ENCODE results near the gene RASGEF1B. TPM values are rescaled to one million over a fixed set of nuclear protein-coding genes. Genes with fewer than 3 reads are reported as not detected.

The RASGEF1B gene
- total and polyA plus RNA-seq, 9 of the 15 experiments (the other 6 are each of a cell fraction or from before 2014, with no cell fraction given) = 0.04 to 0.57 (median 0.22) TPM

DNA sequence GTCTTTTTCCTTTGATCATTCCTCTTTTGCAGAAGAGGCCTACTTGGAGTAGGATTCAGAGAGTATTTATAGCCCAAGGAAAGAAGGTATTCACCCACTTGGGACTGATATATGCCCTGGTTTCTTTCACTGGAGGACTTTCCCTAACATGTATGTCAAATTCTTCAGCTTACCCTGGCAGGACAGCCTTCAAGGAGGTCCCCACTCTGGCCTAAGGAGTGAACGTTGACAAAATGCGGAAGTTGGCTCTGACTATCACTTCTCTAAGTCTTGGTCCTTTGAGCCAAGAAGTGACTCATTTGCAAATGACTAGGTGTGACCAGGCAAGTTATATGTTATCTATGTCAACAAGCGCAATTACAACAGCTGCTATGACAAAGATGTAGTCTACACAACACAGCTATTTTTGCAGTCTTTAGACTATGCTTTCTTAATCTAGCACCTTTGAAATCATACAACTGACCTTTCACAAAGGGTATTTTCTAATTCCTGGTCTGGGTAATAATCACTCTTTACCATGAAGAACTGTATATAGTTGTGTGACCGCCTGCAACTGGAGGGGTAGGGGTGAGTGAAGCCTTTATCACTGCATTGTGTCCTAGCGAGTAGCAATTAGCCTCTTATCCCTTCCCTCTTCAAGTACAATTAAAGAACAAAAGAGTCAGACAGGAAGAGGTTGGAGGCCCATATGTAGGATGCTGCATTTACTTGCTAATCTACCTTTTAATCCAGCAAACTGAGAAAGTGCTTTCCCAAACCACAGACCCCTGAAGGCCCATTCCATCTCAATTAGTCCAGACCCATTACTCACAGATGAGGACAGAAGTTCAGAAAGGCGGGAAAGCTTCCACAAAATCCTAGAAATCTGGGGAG, 50.1 kb downstream of the RASGEF1B start (continued):
- TF ChIP-seq NFE2L1 (tag; IDR thresholded peaks at IDR 0.05; ENCODE audit: borderline replicate concordance, low read depth) = peak; percentile 31; the same call in 1 of the 2 replicates
- peak; percentile 61 for TF ChIP-seq SUPT5H (IDR thresholded peaks at IDR 0.05)
- TF ChIP-seq, protein P1, sequence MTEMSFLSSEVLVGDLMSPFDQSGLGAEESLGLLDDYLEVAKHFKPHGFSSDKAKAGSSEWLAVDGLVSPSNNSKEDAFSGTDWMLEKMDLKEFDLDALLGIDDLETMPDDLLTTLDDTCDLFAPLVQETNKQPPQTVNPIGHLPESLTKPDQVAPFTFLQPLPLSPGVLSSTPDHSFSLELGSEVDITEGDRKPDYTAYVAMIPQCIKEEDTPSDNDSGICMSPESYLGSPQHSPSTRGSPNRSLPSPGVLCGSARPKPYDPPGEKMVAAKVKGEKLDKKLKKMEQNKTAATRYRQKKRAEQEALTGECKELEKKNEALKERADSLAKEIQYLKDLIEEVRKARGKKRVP (CRISPR knock-in tag; IDR thresholded peaks at IDR 0.05) = no peak
- TF ChIP-seq, protein P2, sequence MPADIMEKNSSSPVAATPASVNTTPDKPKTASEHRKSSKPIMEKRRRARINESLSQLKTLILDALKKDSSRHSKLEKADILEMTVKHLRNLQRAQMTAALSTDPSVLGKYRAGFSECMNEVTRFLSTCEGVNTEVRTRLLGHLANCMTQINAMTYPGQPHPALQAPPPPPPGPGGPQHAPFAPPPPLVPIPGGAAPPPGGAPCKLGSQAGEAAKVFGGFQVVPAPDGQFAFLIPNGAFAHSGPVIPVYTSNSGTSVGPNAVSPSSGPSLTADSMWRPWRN (IDR thresholded peaks at IDR 0.05; ENCODE audit: low read depth) = no peak; the same call in 1 of the 2 replicates
- TF ChIP-seq KLF1 (tag; IDR thresholded peaks at IDR 0.05) = no peak
- TF ChIP-seq CC2D1A (IDR thresholded peaks at IDR 0.05) = peak; percentile 33; the same call in 1 of the 2 replicates
- no peak for TF ChIP-seq HMG20B (CRISPR knock-in tag; IDR thresholded peaks at IDR 0.05)
- no peak for TF ChIP-seq SMAD3 (CRISPR knock-in tag; conservative IDR thresholded peaks at IDR 0.05)
- no peak for TF ChIP-seq DIDO1 (tag; IDR thresholded peaks at IDR 0.05; ENCODE audit: low read depth)
- no peak for TF ChIP-seq MECOM (CRISPR knock-in tag; IDR thresholded peaks at IDR 0.05)
- no peak for TF ChIP-seq ZNF57 (CRISPR knock-in tag; IDR thresholded peaks at IDR 0.05)
- TF ChIP-seq, protein P3, sequence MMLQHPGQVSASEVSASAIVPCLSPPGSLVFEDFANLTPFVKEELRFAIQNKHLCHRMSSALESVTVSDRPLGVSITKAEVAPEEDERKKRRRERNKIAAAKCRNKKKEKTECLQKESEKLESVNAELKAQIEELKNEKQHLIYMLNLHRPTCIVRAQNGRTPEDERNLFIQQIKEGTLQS (IDR thresholded peaks at IDR 0.05) = peak; percentile 97
- TF ChIP-seq, protein P3 (CRISPR knock-in tag; conservative IDR thresholded peaks at IDR 0.05) = peak; percentile 98
- TF ChIP-seq MEF2A (IDR thresholded peaks at IDR 0.05; ENCODE audit: control insufficient read depth, low read depth, low read length) = peak; percentile 57; the same call in 1 of the 2 replicates
- TF ChIP-seq, protein P4, sequence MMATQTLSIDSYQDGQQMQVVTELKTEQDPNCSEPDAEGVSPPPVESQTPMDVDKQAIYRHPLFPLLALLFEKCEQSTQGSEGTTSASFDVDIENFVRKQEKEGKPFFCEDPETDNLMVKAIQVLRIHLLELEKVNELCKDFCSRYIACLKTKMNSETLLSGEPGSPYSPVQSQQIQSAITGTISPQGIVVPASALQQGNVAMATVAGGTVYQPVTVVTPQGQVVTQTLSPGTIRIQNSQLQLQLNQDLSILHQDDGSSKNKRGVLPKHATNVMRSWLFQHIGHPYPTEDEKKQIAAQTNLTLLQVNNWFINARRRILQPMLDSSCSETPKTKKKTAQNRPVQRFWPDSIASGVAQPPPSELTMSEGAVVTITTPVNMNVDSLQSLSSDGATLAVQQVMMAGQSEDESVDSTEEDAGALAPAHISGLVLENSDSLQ (IDR thresholded peaks at IDR 0.05) = peak; percentile 54
- TF ChIP-seq MAFG (tag; conservative IDR thresholded peaks at IDR 0.05) = peak; percentile 94
- TF ChIP-seq SRF (CRISPR knock-in tag; IDR thresholded peaks at IDR 0.05) = no peak
- TF ChIP-seq, protein P5, sequence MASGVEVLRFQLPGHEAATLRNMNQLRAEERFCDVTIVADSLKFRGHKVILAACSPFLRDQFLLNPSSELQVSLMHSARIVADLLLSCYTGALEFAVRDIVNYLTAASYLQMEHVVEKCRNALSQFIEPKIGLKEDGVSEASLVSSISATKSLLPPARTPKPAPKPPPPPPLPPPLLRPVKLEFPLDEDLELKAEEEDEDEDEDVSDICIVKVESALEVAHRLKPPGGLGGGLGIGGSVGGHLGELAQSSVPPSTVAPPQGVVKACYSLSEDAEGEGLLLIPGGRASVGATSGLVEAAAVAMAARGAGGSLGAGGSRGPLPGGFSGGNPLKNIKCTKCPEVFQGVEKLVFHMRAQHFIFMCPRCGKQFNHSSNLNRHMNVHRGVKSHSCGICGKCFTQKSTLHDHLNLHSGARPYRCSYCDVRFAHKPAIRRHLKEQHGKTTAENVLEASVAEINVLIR (CRISPR knock-in tag; IDR thresholded peaks at IDR 0.05) = no peak
- no peak for TF ChIP-seq SAP30 (IDR thresholded peaks at IDR 0.05; ENCODE audit: borderline replicate concordance, insufficient read depth, low read depth, low read length, poor library complexity, severe bottlenecking)
- peak; percentile 81 for TF ChIP-seq FOS (IDR thresholded peaks at IDR 0.05; ENCODE audit: extremely low read depth, insufficient read length)
- no peak for TF ChIP-seq SMARCB1 (IDR thresholded peaks at IDR 0.05; ENCODE audit: insufficient read length, low read depth)
- TF ChIP-seq STAG1 (CRISPR knock-in tag; IDR thresholded peaks at IDR 0.05; ENCODE audit: borderline replicate concordance) = no peak

All from K562 (cell line).